NCI-H446 treated with DMSO at 0.1 percent for 48 hours (cell line): ENCODE results near the gene VEGFB.

Experiments
- DNase-seq: peaks from one replicate; lab custom pipeline; 2025; lab: John Stamatoyannopoulos, UW

The VEGFB gene

DNA sequence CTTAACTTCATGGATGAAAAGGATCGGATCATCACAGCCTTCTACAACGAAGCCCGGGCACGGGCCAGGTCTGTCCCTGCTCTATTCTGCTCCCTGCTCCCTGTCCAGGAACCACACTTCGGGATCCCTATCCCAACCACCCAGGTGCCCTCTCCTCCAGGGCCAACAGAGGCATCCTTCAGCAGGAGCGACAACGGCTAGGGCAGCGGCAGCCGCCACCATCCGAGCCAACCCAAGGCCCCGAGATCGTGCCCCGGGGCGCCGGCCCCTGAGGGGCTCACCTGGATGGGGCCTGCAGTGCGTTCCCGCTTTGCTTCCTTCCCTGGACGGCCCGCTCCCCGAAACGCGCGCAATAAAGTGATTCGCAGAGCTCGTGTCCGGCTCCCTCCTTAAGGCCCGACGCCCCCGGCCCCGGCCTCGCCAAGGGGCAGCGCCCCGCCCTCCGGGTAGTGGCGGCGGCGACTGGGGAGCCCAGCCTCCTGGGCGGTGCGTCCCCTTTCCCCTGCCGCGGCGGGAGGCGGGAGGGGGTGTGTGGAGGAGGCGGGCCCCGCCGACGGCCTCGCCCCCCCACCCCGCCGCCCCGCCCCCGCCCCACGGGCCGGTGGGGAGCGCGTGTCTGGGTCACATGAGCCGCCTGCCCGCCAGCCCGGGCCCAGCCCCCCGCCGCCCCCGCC lies at the start of gene VEGFB:
Gene VEGFB, plus strand, starts transcription at position 672 of the 674 bp plus-strand sequence. CDS start 250 bp downstream, outside the sequence.
- DNase-seq, result no peak

GRCh38 chr11:64185175-64185692 lies 49.1 kb upstream of the VEGFB start:
- no peak for DNase-seq

- peak; percentile 100 for DNase-seq
These were observed 48.5 kb upstream of the VEGFB start, which contains the start of gene STIP1 for GRCh38 chr11:64185693-64186491. TSS of gene STIP1 (plus strand) at chr11:64186171. CDS start at chr11:64186262, 91 bp downstream.

- no peak for DNase-seq
These were observed 47.8 kb upstream of the VEGFB start for GRCh38 chr11:64186492-64187165.

- DNase-seq, result no peak
These were observed 42.0 kb upstream of the VEGFB start for GRCh38 chr11:64192434-64192833.

- DNase-seq, result no peak
These were observed 37.8 kb upstream of the VEGFB start for GRCh38 chr11:64196626-64197025.

DNA sequence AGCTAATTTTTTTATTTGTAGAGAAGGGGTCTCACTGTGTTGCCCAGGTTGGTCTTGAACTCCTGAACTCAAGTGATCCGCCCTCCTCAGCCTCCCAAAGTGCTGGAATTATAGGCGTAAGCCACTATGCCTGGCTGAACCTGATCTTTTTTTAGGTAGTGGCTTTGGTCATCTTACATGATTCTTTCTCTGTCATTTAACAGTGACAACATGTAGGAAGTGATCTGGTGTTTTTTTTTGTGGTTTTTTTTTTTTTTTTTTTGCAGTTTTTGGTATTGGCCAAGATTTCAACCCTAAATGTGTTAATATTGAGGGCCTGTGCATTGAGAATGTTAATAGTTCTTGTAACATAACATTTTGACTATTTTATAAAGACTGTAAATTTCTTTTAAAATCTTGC lies 35.9 kb upstream of the VEGFB start:
- DNase-seq, result no peak

DNA sequence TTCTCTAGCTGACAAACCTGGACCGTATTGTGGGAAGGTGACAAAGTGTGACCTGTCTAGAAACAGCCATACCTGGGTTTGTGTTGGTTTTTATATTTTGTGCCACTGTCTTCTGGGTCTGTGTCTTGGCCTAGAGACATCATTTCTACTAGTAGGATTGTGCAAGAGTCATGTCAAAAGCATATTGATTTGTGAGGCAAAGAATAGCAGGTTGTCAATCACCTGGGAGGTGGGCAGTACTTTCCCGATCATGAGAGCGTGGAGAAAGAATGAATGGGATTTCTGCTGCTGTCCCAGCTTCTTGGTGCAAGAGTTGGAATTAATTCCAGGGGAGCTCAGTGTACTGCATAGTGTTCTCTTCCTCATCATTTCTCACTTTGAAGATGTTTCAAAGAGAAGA lies 32.8 kb upstream of the VEGFB start:
- DNase-seq, result no peak

GRCh38 chr11:64202992-64203391 lies 31.4 kb upstream of the VEGFB start:
- no peak for DNase-seq

DNA sequence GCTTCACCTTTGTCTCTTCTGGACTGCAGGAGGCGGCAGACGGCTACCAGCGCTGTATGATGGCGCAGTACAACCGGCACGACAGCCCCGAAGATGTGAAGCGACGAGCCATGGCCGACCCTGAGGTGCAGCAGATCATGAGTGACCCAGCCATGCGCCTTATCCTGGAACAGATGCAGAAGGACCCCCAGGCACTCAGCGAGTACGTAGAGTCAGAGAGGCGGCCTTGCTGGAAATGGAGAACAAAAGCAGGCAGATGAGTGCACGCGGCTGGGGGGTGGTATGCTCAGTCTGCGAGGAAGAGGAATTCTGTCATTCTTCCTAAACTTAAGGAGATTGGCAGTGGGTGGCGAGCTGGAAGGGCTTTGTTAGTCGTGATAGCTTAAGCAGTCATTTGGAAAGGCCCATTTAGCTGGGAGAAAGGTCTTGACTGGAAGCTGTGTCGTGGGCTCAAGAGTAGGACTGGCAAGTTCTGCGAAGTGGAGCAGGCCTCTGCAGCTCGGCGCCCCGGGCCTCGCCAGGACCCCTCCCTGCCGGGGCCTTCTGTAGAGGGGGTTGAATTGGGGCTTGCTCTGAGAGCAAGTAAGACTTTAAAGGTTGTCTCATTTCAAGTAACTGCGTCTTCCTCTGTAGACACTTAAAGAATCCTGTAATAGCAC lies 30.8 kb upstream of the VEGFB start:
- DNase-seq, result no peak

GRCh38 chr11:64204080-64204440 lies 30.3 kb upstream of the VEGFB start:
- DNase-seq, result no peak

DNA sequence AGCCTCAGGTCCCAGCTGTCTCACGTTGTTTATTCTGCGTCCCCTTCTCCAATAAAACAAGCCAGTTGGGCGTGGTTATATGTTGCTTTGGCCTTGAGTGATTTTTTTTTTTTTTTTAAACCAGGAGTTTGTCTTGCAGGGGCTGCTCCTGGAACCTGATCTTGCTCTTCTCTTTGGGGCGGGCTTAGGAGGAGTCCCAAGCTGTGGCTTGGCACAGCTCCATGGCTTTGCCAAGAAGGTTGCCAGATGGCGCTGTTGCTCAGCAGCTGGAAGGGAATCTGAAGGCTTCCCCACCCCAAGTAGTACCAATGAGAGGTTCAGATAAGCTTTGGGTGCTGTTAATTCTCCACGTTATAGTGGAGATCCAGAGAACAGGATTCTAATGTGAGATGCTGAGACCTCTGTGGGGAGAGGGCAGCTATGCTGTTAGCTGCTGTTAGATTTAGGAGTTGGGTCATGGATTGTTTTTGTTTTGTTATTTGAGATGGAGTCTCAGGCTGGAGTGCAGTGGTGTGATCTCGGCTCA lies 29.9 kb upstream of the VEGFB start:
- peak; percentile 81 for DNase-seq

GRCh38 chr11:64206457-64207255 lies 27.7 kb upstream of the VEGFB start, which contains the start of gene FERMT3:
TSS of gene FERMT3 (plus strand) at chr11:64206721. CDS start at chr11:64207365, 644 bp downstream.
- no peak for DNase-seq

DNA sequence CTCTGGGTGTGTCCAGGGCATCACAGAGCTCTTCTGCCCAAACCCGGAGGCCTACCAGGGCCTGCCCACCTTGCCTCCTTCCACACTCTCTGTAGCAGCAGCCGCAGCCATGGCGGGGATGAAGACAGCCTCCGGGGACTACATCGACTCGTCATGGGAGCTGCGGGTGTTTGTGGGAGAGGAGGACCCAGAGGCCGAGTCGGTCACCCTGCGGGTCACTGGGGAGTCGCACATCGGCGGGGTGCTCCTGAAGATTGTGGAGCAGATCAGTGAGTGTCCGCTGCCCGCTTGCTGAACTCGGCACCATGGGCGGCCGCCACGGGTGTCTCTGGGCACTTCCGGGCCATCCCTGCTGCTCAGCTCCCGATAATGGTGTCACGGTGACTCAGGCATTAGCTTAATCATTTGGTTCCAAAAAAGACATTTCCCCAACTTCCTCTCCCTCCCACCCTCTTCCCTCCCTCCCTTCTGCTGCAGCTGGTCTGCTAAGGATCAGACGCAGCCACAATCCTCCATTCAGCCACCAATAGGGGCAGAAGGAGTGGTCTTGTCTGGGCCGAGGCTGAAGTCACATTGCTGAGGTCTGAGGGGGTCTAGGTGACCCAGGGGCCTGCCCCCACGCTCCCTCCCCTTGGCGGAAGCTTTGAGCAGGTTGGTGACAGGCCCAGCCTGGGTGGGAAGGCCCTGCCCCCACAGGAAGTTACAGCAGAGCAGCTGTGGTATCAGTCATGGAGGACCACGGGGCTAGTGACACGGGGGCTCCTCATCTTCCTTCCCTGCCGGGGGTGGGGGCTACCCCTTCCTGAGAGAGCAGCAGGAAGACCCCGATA lies 26.9 kb upstream of the VEGFB start:
- no peak for DNase-seq

DNA sequence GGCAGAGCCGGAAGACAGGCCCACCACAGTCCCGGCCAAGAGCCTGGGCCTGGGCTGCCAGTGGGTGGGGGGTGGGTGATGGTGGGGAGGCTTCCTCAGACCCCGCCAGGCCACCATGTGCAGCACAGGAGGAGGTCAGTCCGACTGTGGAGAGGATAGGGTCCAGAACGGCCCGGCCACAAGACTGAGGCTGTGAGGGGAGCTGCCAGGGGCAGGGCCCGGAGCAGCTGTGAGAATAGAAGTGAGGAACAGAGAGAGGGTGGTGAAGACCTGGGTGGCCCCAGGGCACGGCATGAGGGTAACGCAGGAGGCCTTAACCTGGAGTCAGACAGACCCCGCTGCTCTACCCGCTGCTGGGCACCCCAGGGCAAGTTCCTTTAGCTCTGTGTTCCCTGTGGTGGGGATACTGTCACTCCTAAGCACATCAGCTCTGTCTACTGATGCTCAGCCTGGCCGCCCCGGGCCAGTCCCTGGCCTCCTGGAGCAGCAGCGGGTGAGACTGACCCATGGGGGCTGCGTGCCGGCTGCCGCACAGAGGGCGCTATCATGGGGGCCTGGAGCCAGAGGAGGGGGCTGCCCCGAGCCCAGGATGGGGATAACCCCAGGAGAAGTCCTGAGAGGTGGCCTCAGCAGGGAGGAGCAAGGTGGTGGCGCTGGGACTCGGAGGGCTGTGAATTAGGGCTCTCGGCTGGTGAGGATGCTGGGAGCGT lies 26.1 kb upstream of the VEGFB start:
- DNase-seq, result no peak

DNA sequence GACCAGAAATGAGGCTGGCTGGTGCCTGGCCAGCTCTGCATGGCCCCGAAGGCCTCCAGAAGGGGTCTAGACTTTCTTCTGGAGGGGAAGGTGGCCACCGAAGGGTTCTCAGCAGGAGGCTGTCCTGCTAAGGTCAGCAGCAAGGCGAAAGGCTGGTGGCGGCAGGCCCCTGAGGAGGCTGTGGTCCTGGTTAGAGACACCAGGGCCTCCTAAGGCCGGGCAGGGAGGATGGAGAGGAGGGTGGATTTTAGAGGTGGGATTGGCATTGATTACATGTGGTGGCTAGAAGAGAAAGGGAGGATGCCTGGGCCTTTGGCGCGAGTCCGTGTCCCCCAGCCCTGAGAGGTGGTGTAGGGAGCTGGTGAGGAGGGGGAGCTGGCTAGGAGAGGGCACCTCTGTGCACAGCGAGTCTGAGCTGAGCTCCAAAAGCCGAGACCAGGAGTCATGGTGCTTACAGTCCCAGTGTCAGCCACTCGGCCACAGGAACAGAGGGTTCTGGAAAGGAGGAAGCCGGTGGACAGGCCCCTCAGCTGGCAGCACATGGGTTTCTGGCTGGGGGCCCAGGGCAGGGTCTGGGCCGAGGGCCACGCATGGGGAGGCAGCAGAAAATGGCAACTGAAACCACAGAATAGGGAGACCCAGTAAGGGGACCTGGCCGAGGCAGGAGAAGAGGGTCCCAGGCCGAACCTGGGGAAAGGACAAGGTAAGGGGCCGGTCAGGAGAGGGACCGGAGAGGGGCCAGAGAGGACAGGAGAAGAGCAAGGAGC lies 25.4 kb upstream of the VEGFB start:
- no peak for DNase-seq

- DNase-seq, result no peak
These were observed 24.9 kb upstream of the VEGFB start for GRCh38 chr11:64209563-64209843.

- no peak for DNase-seq
These were observed 23.9 kb upstream of the VEGFB start for GRCh38 chr11:64210301-64211020.
